HepG2 (cell line): ENCODE data around the gene ARL17B. TPM values are rescaled to one million over a fixed set of nuclear protein-coding genes. Genes with fewer than 3 reads are reported as not detected.

Experiments
- ESRRA ChIP-seq: sonication (generic); formaldehyde crosslinking; IDR thresholded peaks from 2 replicates; pipeline ENCODE4 v1.5.1; 2020; ENCODE audit warnings: mild to moderate bottlenecking, low read depth, missing genetic modification reagents
- HOXA3 ChIP-seq: sonication (generic); formaldehyde crosslinking; IDR thresholded peaks from 2 replicates; pipeline ENCODE4 v1.5.0; 2020; ENCODE audit warnings: missing genetic modification reagents
- MATR3 ChIP-seq: sonication (generic); formaldehyde crosslinking; IDR thresholded peaks from 2 replicates; pipeline ENCODE4 v1.4.0; 2020; ENCODE audit warnings: missing genetic modification reagents
- REPIN1 ChIP-seq: sonication (generic); formaldehyde crosslinking; IDR thresholded peaks from 2 replicates; pipeline ENCODE4 v1.8.0; 2022; ENCODE audit warnings: missing genetic modification reagents, low read depth, mild to moderate bottlenecking, borderline replicate concordance
- REST ChIP-seq, 2 experiments: IDR thresholded peaks; 2 replicates each; pipeline ENCODE4 v1.6.1; 2011 to 2012; ENCODE audit warnings: low read length in 2 of 2, borderline replicate concordance in 1 of 2, low read depth in 1 of 2, mild to moderate bottlenecking in 1 of 2, moderate library complexity in 1 of 2
- SIX4 ChIP-seq: sonication (generic); formaldehyde crosslinking; IDR thresholded peaks from 2 replicates; pipeline ENCODE4 v1.4.0; 2020; ENCODE audit warnings: missing genetic modification reagents
- TOPORS ChIP-seq: sonication (generic); formaldehyde crosslinking; IDR thresholded peaks from 2 replicates; pipeline ENCODE4 v1.8.0; 2023; ENCODE audit warnings: mild to moderate bottlenecking, missing genetic modification reagents
- ZBTB14 ChIP-seq: sonication (generic); formaldehyde crosslinking; IDR thresholded peaks from 2 replicates; pipeline ENCODE4 v1.4.0; 2020; ENCODE audit warnings: missing genetic modification reagents
- ZNF329 ChIP-seq: sonication (generic); formaldehyde crosslinking; IDR thresholded peaks from 2 replicates; pipeline ENCODE4 v1.9.0; 2021; ENCODE audit warnings: low read depth, mild to moderate bottlenecking, missing genetic modification reagents
- ZNF580 ChIP-seq: IDR thresholded peaks from 2 replicates; pipeline ENCODE4 v1.6.1; 2016; ENCODE audit warnings: low read depth, borderline replicate concordance
- ZNF691 ChIP-seq: sonication (generic); formaldehyde crosslinking; IDR thresholded peaks from 2 replicates; pipeline ENCODE4 v1.4.0; 2020; ENCODE audit warnings: missing genetic modification reagents, low read depth, mild to moderate bottlenecking, borderline replicate concordance
- ZNF740 ChIP-seq: sonication (generic); formaldehyde crosslinking; IDR thresholded peaks from 2 replicates; pipeline ENCODE4 v1.4.0; 2020; ENCODE audit warnings: missing genetic modification reagents
- ZNF780A ChIP-seq: sonication (generic); formaldehyde crosslinking; IDR thresholded peaks from 2 replicates; pipeline ENCODE4 v1.8.0; 2022; ENCODE audit warnings: mild to moderate bottlenecking, missing genetic modification reagents, moderate library complexity
- polyA plus RNA-seq, 8 experiments: library from polyadenylated mRNA; depleted of rRNA in 3 of 8; stranded (reverse) in 7 of 8; unstranded in 1 of 8; fragments of >200 nt; fragmentation: Illumina TruSeq in 4 of 8; extraction: Trizol in 4 of 8; gene quantifications; 2 replicates each; pipeline versions ENCODE4 v1.2.1 to v1.2.3, GENCODE V29; 2011 to 2016; ENCODE audit warnings: low read depth in 4 of 8, missing spikeins in 1 of 8, mixed read lengths in 1 of 8; ENCODE audit not compliant: insufficient read depth in 1 of 8
- total RNA-seq, 5 experiments: library from RNA; depleted of rRNA; stranded (reverse); fragments of >200 nt; fragmentation: Illumina TruSeq; extraction: Trizol; gene quantifications; 2 replicates each; pipeline ENCODE4 v1.2.3, GENCODE V29; 2016; ENCODE audit warnings: low read depth in 1 of 5
- TF ChIP-seq, protein P1 (sequence below): sonication (generic); formaldehyde crosslinking; IDR thresholded peaks from 2 replicates; pipeline ENCODE4 v1.5.0; 2020; ENCODE audit warnings: mild to moderate bottlenecking, missing genetic modification reagents, borderline replicate concordance
- TF ChIP-seq, protein P2 (sequence below): IDR thresholded peaks from 2 replicates; pipeline ENCODE4 v1.6.1; 2012; ENCODE audit warnings: inconsistent platforms

Gene ARL17B
- total and polyA plus RNA-seq, 2 of the 13 experiments (the other 11 are each of a cell fraction or from before 2014, with no cell fraction given), result 14.2 to 25.8 TPM

DNA sequence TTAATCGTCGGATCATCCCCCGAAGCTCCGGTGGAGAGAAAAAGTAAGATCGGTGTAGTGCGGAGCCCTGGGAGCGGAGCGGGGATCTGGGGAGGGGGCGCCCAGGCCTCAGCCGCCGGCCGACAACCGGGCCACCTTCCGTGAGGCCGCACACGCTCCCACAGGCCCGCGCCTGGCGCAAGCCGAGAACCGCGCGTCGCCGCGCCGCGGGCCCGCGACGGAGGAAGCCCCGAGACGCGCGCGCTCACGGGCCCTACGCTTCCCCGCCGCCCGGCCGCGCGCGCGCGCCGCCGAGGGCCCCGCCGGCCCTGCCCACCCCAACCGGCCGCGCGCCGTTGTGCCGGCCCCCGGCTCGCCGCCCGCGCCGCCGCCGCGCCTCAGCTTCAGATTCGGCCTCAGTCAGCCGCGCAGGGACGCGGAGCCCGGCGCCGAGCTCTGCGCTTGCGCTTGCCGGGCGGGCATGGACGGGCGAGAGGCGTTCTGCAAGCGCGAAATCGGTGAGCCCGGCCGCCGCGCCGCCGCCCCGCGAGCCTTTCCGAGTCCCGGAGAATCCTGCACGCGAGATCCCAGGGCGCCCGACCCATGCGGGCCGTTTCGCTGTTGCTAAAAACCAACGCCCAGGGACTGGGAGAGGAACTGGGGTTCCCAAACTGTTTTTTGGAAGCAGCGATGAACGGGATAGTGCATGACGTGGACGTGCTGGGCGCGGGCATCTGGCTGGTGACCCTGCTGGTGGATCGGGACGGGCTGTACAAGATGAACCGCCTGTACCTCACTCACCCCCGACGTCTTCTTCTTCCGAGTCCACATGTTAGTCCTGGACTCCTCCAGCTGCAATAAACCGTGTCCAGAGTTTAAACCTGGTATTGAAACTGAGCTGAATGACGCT lies 94.7 kb downstream of the ARL17B start (continued):
- no peak for TF ChIP-seq REPIN1
- TF ChIP-seq, protein P1, sequence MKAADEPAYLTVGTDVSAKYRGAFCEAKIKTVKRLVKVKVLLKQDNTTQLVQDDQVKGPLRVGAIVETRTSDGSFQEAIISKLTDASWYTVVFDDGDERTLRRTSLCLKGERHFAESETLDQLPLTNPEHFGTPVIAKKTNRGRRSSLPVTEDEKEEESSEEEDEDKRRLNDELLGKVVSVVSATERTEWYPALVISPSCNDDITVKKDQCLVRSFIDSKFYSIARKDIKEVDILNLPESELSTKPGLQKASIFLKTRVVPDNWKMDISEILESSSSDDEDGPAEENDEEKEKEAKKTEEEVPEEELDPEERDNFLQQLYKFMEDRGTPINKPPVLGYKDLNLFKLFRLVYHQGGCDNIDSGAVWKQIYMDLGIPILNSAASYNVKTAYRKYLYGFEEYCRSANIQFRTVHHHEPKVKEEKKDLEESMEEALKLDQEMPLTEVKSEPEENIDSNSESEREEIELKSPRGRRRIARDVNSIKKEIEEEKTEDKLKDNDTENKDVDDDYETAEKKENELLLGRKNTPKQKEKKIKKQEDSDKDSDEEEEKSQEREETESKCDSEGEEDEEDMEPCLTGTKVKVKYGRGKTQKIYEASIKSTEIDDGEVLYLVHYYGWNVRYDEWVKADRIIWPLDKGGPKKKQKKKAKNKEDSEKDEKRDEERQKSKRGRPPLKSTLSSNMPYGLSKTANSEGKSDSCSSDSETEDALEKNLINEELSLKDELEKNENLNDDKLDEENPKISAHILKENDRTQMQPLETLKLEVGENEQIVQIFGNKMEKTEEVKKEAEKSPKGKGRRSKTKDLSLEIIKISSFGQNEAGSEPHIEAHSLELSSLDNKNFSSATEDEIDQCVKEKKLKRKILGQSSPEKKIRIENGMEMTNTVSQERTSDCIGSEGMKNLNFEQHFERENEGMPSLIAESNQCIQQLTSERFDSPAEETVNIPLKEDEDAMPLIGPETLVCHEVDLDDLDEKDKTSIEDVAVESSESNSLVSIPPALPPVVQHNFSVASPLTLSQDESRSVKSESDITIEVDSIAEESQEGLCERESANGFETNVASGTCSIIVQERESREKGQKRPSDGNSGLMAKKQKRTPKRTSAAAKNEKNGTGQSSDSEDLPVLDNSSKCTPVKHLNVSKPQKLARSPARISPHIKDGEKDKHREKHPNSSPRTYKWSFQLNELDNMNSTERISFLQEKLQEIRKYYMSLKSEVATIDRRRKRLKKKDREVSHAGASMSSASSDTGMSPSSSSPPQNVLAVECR (CRISPR knock-in tag), result peak; percentile 48; the same call in 1 of the 2 replicates
- 0 out of 2 replicates have a peak, but pooled peaks have one; percentile 18 for TF ChIP-seq TOPORS (CRISPR knock-in tag)
- TF ChIP-seq ZNF580, result peak; percentile 71
- no peak for TF ChIP-seq MATR3 (CRISPR knock-in tag)
- peak; percentile 93 for TF ChIP-seq ZBTB14 (CRISPR knock-in tag)
- no peak for TF ChIP-seq ZNF740
- no peak for TF ChIP-seq SIX4 (CRISPR knock-in tag)
- 0 out of 2 replicates have a peak, but pooled peaks have one; percentile 49 for TF ChIP-seq ZNF691
- TF ChIP-seq ESRRA (CRISPR knock-in tag), result no peak
- peak; percentile 34; the same call in 1 of the 2 replicates for TF ChIP-seq ZNF780A (CRISPR knock-in tag)
- peak; percentile 27; the same call in 1 of the 2 replicates for TF ChIP-seq HOXA3 (CRISPR knock-in tag)
- TF ChIP-seq REST (IDR thresholded peaks at IDR 0.05; ENCODE audit: borderline replicate concordance in 1 of 2, low read depth in 1 of 2, low read length in 2 of 2), result peak in 1 of 2 experiments; percentile 26; a peak in 1 of 4 replicates
- TF ChIP-seq ZNF329, result 0 out of 2 replicates have a peak, but pooled peaks have one; percentile 35
- TF ChIP-seq, protein P2, sequence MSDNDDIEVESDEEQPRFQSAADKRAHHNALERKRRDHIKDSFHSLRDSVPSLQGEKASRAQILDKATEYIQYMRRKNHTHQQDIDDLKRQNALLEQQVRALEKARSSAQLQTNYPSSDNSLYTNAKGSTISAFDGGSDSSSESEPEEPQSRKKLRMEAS, result peak; percentile 66
